ENCODE results near the gene ZMAT5.
A peak's percentile ranks its signal among the peaks of the same experiment; 100 is the strongest.
"Not testable (repeated sequence)": the region's sequence is repeated elsewhere in the genome, so short reads cannot be mapped to it uniquely, and the experiment has no call there.

The ZMAT5 gene

DNA sequence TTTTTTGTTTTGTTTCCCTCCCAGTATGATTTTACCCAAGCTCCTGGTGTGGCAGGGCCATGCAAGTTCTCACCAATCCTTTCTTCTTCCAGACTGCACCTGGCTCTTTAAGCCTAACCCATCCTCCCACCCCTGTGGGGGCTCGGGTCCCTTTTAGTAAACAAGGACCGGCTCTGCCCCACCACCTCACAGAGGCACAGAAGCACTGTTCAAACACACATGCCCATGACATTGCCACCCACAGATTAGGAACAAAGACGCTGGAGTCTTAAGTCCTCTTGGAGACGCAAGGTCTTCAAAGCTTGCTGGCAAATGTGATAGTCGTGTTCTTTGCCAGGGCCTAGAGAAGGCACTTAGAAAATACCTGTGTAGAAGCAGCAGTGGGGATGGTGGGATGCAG lies 19.2 kb upstream of the ZMAT5 start:
- no peak for DNase-seq (ENCODE audit: low read depth)

DNA sequence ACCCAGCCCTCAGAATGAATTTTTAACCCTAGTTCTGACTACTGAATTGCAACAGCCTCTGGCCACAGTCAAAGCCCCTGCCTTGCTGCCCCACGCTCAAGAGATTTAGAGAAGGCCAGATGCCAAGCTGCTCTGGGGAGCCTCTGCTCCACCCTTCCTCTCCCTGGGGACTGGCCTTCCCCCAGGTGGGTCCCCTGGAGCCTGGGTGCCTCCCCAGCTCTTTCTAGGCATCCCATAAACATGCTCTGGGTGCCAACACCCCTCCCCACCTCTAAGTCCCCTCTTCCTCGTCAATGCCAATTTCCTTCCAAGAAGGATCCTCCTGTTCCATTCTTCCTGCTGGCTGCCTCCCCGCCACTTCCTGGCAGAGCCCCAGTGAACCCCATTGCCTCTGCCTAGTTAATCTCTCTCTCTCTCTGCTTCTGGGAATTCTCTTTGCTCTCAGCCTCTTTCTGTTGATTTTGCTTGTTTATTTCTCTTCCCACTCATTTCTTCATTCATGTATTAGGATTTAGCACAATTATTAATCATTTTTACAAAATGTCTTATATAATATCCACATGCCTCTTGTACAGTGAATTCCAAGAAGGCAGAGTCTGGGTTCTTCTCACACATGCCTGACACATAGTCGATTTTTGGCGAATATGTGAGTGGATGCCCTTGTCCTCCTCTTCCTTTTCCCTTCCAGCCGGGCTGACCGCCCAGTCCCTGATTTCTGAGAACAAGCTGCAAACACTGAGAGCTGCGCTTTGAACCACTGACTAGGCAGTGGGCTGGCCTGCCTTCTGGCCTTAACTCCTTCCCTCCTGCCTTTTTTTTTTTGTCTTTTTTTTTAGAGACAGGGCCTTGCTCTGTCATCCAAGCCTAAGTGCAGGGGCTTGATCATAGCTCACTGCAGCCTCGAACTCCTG lies 17.9 kb upstream of the ZMAT5 start:
- DNase-seq (ENCODE audit: low read depth) = no peak

DNA sequence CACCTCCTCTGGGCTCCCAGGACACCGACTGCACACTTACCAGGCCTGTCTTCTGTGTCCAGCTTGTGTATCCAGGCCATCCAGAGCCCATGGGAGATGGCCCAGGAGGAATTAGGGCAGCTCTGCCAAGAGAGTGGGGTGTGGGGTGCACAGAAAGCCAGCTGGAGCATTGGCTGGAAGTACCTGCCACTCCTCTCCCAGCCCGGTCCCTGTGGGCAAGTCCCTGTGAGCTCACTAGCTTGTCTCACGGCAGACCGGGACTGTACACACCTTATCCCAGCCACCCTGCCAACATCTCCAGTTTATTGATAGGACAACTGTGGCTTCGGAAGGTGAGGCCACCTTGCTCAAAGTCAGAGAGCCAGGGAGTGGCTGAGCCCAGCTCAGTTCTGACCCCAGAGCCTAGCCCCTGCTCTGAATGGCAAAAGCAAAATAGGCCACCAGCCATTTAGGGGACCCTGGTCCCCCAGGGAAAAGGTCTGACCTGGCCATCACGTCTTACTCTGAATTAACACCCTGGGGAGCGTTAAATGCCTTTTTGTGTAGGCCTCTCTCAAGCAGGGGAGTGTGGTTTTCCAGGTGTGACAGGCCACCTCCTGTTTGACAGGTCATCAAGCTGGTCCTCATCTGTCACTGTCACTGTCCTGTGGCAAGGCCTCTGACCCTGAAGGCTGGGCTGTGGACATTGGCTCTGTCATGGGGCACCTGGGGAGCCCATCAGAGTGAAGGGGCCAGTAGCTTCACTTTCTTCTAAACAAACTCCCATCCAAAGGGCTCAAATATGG lies 15.4 kb upstream of the ZMAT5 start:
- no peak for DNase-seq (ENCODE audit: low read depth)

DNA sequence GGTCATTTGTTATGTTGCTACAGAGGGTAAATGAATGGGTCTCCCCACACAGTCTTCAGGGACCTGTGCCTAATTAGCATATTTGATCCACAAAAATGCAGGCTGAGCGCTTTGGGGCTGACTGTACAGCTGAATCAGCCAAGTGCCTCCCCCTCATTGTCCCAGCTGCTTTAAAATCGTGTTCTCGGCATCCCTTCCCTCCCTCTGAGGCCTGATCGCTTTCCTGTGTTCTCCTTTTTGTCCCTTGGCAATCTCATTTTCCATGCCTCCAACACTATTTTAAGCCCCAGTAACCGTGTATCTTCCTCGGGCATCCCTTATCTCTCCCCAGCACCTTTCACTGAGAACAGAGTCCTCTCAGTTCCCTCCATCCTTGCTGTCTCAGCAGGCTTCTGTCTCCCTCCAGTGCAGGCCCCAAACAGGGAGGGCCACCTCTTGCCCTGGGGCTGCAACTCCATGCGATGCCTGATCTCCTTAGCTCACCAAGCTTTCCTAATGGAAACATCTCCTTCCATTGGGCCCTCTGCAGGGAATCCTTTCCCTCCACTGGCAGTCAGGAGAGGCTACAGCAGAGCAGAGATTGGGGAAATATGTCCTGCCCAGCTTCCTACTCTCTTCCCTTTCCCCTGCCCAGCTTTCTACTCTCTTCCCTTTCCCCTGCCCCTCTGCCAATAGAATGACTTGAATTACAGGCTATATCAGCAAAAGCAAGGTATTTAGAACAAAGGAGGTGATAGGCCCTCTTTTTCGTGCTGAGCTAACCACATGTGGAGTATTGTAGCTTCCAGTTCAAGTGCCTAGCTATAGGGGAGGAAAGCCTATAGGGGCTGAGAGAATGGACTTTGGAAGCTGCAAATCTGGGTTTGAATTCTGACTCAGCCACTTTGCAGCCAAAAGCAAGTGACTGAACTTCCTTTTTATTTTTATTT lies 14.2 kb upstream of the ZMAT5 start:
- DNase-seq (ENCODE audit: low read depth) = no peak

DNA sequence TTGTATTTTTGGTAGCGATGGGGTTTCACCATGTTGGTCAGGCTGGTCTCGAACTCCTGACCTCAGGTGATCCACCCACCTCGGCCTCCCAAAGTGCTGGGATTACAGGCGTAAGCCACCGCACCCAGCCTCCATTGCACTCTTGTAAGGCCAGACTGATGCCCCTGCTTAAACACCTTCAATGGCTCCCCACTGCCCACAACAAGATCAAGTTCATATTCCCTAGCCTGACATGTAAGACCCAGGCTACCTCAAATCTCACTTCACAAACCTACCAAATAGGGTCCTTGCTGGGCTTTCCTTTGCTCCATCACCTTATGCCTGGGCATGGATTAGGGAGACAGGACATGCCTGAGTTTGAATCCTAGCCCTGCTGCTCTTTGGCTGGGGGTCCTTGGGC lies 13.4 kb upstream of the ZMAT5 start:
- no peak for DNase-seq (ENCODE audit: low read depth)

DNA sequence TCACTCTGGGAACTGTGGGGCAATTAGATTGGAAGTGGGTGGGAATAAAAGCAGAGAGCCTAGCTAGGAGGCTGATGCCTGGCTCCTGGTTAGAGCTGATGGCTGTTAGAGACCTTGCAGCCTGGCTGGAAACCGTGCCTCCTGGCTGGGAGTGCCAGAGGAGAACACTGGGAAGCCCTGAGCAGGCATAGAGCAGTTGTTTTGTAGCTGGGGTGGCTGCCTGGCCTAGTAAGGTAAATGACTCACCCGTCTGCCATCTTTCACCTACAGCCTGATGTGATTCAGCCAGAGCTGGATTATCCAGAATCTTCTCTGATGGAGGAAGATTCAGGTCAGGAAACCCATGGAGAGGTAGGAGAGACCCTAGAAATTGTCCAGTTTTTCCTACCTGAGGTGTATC lies 6.4 kb upstream of the ZMAT5 start:
- DNase-seq (ENCODE audit: low read depth) = no peak

DNA sequence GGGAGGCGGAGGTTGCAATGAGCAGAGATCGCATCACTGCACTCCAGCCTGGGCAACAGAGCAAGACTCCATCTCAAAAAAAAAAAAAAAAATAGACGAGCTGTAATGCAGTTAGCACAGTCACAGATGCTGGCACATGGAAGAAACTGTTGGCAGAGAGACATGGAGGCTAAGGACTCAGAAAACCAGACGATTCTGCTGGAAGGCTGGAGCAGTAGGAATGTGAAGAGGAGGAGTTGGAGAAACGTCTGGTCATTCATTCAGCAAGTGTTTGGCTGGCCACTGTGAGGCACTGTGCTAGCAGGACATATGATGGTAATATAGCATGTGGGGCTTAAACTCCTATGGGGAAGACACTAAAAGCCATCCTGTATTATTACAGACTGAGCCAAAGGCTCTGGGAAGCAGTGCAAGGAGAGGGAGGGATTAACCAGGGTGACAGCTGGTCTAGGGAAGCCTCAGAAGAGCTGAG lies 5.4 kb upstream of the ZMAT5 start:
- no peak for DNase-seq (ENCODE audit: low read depth)

DNA sequence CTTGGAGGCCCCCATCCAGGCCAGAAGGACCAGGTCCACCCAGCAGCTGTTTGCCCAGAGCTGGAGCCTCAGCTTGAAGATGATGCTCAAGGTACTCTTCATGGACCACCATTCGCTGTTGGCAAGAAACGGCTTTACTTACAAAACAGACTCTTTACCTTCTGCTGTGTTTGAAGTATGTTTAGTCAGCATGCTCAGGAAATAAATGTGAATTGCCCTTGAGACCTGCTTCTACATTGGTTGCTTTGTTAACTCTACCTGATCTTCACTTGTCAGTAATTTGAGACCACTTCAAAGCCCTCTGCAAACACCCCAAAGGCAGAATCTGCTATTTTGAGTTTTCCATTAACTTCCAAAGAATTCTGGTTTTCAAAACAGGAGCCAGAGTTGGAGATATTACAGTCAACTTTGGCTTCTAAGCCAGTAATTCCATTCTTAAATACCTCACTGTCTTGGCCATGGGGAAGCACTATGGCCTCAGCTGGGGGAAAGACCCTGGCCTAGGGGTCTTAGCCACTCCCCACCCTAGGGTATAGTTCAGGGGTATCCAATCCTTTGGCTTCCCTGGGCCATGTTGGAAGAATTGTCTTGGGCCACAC lies 3.0 kb upstream of the ZMAT5 start:
- no peak for DNase-seq (ENCODE audit: low read depth)

DNA sequence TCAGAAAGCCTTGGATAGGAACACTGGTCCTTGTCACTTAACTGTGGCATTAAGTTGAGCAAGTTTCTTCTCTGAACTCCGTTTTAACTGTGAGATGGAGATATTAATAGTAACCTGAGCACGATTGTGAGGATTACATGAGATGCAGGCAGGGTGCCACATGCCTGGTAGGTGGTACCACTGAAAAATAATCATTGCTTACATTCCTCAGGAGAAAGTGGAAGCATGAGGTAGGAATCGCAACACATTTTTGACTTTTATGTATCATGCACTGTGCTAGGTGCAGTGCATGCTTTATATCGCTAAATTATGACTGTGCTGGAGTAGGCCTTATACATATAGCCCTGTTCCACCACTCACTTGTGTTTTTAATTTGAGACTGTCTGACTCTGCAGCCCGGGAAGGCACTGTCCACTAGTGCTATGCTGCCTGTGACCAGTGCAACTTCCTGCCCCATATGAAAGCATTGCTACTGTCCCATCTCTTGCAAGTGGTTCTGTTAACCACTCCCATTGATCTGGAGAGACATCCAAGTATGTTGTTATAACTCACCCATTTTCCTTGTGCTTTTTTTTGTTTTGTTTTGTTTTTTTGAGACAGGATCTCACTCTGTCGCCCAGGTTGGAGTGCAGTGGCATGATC lies 1.4 kb upstream of the ZMAT5 start:
- no peak for DNase-seq (ENCODE audit: low read depth)

DNA sequence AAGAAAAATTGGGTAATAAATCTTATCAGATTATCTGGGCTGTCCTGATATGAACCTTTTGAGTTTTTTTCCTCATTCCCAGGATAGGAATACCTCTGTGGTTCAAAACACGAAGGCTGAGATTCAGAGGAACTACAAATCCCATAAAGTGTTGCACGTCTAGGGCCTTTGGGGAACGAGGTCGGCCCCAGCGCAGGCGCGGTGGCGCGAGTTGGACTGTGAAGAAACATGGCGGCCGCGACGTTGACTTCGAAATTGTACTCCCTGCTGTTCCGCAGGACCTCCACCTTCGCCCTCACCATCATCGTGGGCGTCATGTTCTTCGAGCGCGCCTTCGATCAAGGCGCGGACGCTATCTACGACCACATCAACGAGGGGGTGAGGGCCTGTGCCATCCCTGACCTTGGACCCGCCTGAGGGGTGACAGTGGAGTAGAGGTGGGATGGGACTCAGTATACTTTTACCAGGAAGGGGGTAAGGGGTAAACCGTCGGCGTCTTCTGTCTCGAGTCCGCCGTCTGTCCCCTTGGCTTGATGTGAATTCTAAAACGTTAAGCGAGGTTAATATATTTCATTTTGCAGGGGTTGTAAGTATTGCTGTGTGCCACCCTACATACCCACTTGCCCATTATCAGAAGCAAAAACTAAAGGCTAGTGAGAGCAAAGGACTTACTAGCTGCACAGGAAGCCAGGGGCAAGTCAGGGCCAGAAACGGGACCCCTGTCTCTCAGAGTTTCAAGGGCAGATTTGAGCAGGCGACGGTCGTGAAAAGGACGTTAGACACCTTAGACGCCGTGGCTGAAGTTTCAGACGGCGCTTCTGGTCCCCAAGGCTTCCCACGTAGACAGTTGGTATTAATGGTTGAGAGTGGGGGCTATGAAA lies 604 bp upstream of the ZMAT5 start, which contains the start of gene UQCR10:
TSS of gene UQCR10 (plus strand) at position 199 of the 881 bp plus-strand sequence. CDS start at position 229, 30 bp downstream.
- DNase-seq (ENCODE audit: low read depth) = peak; percentile 85

DNA sequence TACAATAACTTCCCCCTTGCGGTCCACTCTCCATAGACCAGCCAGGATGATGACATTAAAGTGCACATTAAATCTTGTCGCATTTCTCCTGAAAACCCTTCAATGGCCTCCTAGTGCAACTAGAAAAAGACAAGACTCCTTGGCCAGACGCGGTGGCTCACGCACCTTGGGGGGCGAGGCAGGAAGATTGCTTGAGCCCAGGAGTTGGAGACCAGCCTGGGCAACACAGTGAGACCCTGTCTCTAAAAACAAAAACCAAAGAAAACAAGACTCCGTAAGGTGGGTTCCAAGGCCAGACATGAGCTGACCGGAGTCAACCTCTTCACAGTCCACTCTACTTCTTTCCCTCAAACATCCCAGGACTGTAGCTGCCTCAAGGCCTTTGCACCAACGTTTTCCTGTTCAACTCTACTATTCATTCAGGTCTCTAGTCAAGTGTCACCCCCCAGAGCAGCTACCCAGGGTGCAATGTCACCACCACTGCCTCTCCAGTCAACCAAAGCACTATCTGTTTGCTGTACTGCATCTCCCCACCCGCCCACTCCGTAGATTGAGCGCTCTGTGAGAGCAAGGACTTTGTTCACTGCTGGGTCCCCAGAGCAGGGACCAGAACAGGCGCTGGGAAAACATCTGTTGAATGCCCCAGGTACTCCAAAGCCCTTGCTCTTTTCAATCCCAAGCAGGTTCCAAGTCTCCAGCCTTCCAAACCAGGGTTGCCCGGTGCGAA lies 739 bp downstream of the ZMAT5 start:
- no peak for DNase-seq (ENCODE audit: low read depth)

DNA sequence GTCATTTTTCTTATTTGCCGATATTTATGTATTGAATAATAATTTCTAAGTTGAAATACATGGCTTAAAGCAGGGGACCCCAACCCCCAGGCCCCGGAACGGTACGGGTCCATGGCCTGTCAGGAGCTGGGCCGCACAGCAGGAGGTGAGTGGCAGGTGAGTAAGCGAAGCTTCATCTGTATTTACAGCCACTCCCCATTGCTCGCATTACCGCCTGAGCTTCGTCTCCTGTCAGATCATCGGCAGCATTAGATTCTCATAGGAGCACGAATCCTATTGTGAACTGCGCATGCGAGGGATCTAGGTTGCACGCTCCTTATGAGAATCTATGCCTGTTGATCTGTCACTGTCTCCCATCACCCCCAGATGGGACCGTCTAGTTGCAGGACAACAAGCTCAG lies 4.5 kb downstream of the ZMAT5 start:
- DNase-seq (ENCODE audit: low read depth) = no peak

DNA sequence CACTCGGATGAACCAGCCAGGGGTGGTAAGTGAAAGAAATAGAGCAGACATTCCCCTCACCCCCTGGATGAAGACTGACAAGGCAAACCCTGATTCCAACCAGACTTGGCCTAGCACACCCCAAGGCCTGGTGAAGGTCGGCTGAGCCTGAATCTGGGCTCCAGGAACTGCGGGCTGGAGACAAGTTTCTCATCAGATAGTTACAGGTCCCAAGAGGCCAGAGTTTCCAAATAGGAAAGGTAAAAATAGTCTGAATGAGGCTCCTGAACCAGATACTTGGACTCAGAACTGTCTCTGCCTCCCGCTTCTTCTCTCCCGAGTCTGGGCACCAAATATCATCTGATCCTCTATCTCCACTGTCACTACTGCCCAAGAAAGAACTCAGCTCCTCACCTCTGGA lies 7.8 kb downstream of the ZMAT5 start:
- DNase-seq (ENCODE audit: low read depth) = no peak

DNA sequence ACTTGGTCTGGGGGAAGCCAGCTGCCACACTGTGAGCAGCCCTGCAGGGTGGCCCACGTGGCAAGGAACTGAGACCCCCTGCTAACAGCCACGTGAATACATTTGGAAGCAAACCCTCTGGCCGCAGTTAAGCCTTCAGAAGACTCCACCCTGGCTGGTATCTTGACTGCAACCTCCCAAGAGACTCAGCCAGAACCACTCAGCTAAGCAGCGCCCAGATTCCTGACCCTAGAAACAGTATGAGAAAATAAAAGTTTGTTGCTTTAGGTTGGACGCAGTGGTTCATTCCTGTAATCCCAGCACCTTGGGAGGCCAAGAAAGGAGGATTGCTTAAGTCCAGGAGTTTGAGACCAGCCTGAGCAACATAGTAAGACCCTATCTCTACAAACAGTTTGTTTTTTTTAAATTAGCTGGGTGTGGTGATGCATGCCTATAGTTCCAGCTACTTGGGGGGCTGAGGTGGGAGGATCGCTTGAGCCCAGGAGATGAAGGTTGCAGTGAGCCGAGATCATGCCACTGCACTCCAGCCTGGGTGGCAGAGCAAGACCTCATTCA lies 8.7 kb downstream of the ZMAT5 start:
- DNase-seq (ENCODE audit: low read depth) = no peak

DNA sequence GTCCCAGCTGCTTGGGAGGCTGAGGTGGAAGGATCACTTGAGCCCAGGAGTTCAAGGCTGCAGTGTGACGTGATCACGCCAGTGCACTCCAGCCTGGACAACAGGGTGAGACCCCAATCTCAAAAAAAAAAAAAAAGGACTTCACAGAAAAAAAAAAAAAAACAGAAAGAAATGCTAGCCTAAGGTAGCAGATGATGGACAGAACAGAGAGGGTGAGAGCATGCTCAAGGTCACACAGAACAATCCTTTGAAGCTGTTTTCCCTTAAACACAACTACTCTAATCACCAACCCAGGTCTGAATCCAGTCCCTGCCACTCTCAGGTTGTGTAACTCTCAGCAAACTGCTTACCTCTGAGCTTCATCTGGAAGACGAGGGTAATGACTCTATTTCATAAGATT lies 9.7 kb downstream of the ZMAT5 start:
- DNase-seq (ENCODE audit: low read depth) = no peak

DNA sequence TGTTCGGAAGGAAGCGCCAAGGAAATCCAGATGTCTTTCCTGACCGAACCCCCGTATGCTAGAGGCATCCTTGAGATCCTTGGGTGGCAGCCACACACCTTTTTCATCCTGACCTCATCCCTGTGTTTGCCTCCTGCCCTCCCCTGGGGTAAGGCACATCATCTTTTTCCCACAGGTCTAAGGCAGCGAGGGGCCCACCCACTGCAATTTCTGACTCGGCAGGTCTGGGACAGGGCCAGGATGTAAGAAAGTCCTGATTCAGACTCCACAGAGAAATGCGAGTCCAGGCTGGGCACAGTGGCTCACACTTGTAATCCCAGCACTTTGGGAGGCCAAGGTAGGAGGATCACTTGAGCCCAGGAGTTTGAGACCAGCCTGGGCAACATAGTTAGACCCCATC lies 10.5 kb downstream of the ZMAT5 start:
- DNase-seq (ENCODE audit: low read depth) = no peak

DNA sequence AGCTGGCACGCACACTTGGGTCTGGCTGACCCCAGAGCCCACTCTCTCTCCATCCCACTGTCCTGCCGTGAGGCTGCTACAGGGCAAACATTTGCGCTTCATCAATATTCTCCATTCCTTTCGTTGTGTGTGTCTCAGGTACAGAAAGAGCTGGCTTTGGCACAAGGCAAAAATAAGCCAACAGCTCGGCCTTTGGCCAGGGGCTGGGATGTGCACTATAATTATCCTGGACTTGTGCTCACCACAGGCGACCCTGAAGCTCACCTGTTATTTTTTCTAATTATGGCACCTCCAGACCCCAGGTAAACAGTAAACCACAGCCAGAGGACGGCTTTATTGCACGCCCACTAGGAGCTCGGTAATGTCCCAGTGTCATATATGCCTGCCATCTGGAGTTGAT lies 10.9 kb downstream of the ZMAT5 start:
- DNase-seq (ENCODE audit: low read depth) = no peak

DNA sequence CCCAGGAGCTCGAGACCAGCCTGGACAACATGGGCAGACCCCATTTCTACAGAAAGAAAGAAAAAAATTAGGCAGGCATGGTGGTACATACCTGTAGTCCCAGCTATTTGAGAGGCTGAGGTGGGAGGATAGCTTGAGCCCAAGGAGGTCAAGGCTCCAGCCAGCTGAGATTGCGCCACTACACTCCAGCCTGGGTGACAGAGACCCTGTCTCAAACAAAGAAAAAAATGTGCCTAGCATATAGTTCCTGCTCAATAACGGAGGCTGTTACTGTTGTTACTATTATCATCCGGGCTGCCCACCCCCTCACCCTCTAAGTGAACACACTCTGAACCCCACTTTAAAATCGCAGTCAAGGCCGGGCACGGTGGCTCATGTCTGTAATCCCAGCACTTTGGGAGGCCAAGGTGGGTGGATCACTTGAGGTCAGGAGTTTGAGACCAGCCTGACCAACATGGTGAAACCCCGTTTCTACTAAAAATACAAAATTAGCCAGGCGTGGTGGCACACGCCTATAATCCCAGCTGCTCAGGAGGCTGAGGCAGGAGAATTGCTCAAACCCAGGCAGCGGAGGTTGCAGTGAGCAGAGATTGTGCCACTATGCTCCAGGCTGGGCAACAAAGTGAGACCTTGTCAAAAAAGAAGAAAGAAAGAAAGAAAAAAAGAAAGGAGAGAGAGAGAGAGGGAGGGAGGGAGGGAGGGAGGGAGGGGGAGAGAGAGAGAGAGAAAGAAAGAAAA lies 12.0 kb downstream of the ZMAT5 start:
- not testable (repeated sequence) for DNase-seq (ENCODE audit: low read depth)
